ENCODE measurements around the gene TIMM50. TPM values are rescaled to one million over a fixed set of nuclear protein-coding genes. Genes with fewer than 3 reads are reported as not detected.

The TIMM50 gene
- total and polyA plus RNA-seq, 2 donors, result 44.0 to 49.3 TPM

DNA sequence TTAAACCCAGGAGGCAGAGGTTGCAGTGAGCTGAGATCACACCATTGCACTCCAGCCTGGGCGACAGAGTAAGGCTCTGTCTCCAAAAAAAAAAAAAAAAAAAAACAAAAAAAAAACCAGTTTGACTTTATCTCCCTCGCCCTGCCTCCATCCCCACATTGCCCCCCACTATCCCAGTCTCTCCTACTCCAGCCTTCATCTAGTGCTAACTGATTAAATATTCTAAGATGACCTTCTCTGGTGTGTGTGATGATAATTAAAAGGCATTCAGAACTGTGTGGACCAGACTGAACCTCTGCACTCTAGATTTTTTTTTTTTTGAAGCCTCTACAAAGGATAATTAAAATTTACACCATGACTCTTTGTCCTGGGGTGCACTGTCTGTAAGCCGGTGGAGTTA is 12.2 kb downstream of the TIMM50 start:
- WGBS, result 98% methylated on average over 3 of the region's 3 CpGs
- H3K4me3 ChIP-seq (ENCODE audit: low read length in 2 of 2), result no peak overlapping the region

DNA sequence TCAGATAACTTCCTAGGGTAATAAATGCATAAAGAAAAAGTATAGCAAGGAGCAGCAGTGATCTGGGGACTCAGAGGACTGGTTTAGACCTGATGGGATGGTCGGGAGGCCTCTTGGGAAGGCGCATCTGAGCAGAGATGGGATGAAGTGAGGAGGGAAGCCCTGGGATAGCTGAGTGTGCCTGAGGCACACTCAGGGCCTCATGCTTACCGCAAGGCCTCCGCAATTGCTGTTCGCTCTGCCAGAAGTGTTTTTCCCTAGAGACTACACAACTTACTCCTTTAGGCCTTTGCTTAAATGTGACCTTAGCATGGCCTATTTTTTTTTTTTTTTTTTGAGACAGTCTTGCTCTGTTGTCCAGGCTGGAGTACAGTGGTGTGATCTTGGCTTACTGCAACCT is 14.0 kb downstream of the TIMM50 start:
- H3K4me3 ChIP-seq (ENCODE audit: low read length in 2 of 2), result no peak overlapping the region
- H3K36me3 ChIP-seq (ENCODE audit: control insufficient read depth in 2 of 2, insufficient read depth in 2 of 2, low read length in 1 of 2), result peaks cover 8 to 14% of the 10 kb centered on the region in 2 donors
- peaks cover 29 to 40% of the 10 kb centered on the region in 2 donors for H3K27me3 ChIP-seq (ENCODE audit: control insufficient read depth in 2 of 2, insufficient read depth in 1 of 2, low read length in 1 of 2)
- no peaks in the 10 kb centered on the region for H3K9me3 ChIP-seq (ENCODE audit: control insufficient read depth in 2 of 2, insufficient read depth in 1 of 2, low read length in 1 of 2)
- DNase-seq (ENCODE audit: low read depth in 6 of 9, low spot score in 9 of 9), result no peak
- H3K4me1 ChIP-seq (ENCODE audit: control insufficient read depth in 2 of 2, insufficient read depth in 2 of 2, low read length in 2 of 2), result peaks cover 0 to 9% of the 10 kb centered on the region in 2 donors
- 96% methylated on average over 5 of the region's 5 CpGs for WGBS
- H3K27ac ChIP-seq (ENCODE audit: low read depth in 1 of 2, low read length in 1 of 2), result no peak overlapping the region

More for the DNA sequence above, 12.2 kb downstream of the TIMM50 start:
- no peak for DNase-seq (ENCODE audit: low read depth in 6 of 9, low spot score in 9 of 9)
- Histone ChIP-seq H3K36me3 (ENCODE audit: control insufficient read depth in 2 of 2, insufficient read depth in 2 of 2, low read length in 1 of 2) (peaks cover 25 to 32% of the 10 kb centered on the region in 2 donors), H3K9me3 (ENCODE audit: control insufficient read depth in 2 of 2, insufficient read depth in 1 of 2, low read length in 1 of 2) (no peaks in the 10 kb centered on the region), H3K4me1 (ENCODE audit: control insufficient read depth in 2 of 2, insufficient read depth in 2 of 2, low read length in 2 of 2) (peaks cover 0 to 2% of the 10 kb centered on the region in 2 donors), H3K27ac (ENCODE audit: low read depth in 1 of 2, low read length in 1 of 2) (no peak overlapping the region), H3K27me3 (ENCODE audit: control insufficient read depth in 2 of 2, insufficient read depth in 1 of 2, low read length in 1 of 2) (peaks cover 11 to 21% of the 10 kb centered on the region in 2 donors)

- 95% methylated on average over 5 of the region's 5 CpGs for WGBS
- H3K9me3 ChIP-seq (ENCODE audit: control insufficient read depth in 2 of 2, insufficient read depth in 1 of 2, low read length in 1 of 2), result no peaks in the 10 kb centered on the region
- peaks cover 40 to 52% of the 10 kb centered on the region in 2 donors for H3K27me3 ChIP-seq (ENCODE audit: control insufficient read depth in 2 of 2, insufficient read depth in 1 of 2, low read length in 1 of 2)
Measured at GRCh38 chr19:39496063-39496462, 15.4 kb downstream of the TIMM50 start.

DNA sequence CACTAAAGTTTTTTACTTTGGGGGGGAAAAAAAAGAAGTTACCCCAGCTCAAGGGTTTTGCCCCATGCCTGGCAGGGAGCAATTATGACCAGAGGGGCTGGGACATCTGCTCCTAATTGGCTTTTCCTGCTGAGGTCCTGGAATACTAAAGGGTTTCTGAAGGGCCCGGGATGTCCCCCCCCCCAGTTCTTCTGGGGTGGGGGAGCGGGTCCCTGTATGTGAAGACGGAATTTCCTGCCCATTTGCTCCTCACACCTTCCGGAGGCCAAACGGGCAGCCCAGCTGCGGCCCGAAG is 17.0 kb downstream of the TIMM50 start:
- no peak overlapping the region for H3K4me3 ChIP-seq (ENCODE audit: low read length in 2 of 2)
- no peak for DNase-seq (ENCODE audit: low read depth in 6 of 9, low spot score in 9 of 9)
- 0% methylated on average over 7 of the region's 7 CpGs for WGBS
- H3K9me3 ChIP-seq (ENCODE audit: control insufficient read depth in 2 of 2, insufficient read depth in 1 of 2, low read length in 1 of 2), result no peaks in the 10 kb centered on the region
- peaks cover 43 to 68% of the 10 kb centered on the region in 2 donors for H3K27me3 ChIP-seq (ENCODE audit: control insufficient read depth in 2 of 2, insufficient read depth in 1 of 2, low read length in 1 of 2)
- H3K4me1 ChIP-seq (ENCODE audit: control insufficient read depth in 2 of 2, insufficient read depth in 2 of 2, low read length in 2 of 2), result peaks cover 0 to 9% of the 10 kb centered on the region in 2 donors
- no peaks in the 10 kb centered on the region for H3K36me3 ChIP-seq (ENCODE audit: control insufficient read depth in 2 of 2, insufficient read depth in 2 of 2, low read length in 1 of 2)
- no peak overlapping the region for H3K27ac ChIP-seq (ENCODE audit: low read depth in 1 of 2, low read length in 1 of 2)

More at GRCh38 chr19:39496063-39496462, 15.4 kb downstream of the TIMM50 start:
- no peak overlapping the region for H3K4me3 ChIP-seq (ENCODE audit: low read length in 2 of 2)
- no peak overlapping the region for H3K27ac ChIP-seq (ENCODE audit: low read depth in 1 of 2, low read length in 1 of 2)
- H3K36me3 ChIP-seq (ENCODE audit: control insufficient read depth in 2 of 2, insufficient read depth in 2 of 2, low read length in 1 of 2), result peaks cover 0 to 4% of the 10 kb centered on the region in 2 donors
- DNase-seq (ENCODE audit: low read depth in 6 of 9, low spot score in 9 of 9), result no peak
- H3K4me1 ChIP-seq (ENCODE audit: control insufficient read depth in 2 of 2, insufficient read depth in 2 of 2, low read length in 2 of 2), result peaks cover 0 to 9% of the 10 kb centered on the region in 2 donors

- H3K4me3 ChIP-seq (ENCODE audit: low read length in 2 of 2), result no peak overlapping the region
- peak in 1 of 9 donors; percentile 29 for DNase-seq (ENCODE audit: low read depth in 6 of 9, low spot score in 9 of 9)
- peaks cover 43 to 72% of the 10 kb centered on the region in 2 donors for H3K27me3 ChIP-seq (ENCODE audit: control insufficient read depth in 2 of 2, insufficient read depth in 1 of 2, low read length in 1 of 2)
- H3K27ac ChIP-seq (ENCODE audit: low read depth in 1 of 2, low read length in 1 of 2), result no peak overlapping the region
- H3K36me3 ChIP-seq (ENCODE audit: control insufficient read depth in 2 of 2, insufficient read depth in 2 of 2, low read length in 1 of 2), result no peaks in the 10 kb centered on the region
- peaks cover 0 to 12% of the 10 kb centered on the region in 2 donors for H3K4me1 ChIP-seq (ENCODE audit: control insufficient read depth in 2 of 2, insufficient read depth in 2 of 2, low read length in 2 of 2)
- WGBS, result 2% methylated on average over 40 of the region's 40 CpGs
- H3K9me3 ChIP-seq (ENCODE audit: control insufficient read depth in 2 of 2, insufficient read depth in 1 of 2, low read length in 1 of 2), result no peaks in the 10 kb centered on the region
Measured at GRCh38 chr19:39497996-39498797, 17.6 kb downstream of the TIMM50 start.

DNA sequence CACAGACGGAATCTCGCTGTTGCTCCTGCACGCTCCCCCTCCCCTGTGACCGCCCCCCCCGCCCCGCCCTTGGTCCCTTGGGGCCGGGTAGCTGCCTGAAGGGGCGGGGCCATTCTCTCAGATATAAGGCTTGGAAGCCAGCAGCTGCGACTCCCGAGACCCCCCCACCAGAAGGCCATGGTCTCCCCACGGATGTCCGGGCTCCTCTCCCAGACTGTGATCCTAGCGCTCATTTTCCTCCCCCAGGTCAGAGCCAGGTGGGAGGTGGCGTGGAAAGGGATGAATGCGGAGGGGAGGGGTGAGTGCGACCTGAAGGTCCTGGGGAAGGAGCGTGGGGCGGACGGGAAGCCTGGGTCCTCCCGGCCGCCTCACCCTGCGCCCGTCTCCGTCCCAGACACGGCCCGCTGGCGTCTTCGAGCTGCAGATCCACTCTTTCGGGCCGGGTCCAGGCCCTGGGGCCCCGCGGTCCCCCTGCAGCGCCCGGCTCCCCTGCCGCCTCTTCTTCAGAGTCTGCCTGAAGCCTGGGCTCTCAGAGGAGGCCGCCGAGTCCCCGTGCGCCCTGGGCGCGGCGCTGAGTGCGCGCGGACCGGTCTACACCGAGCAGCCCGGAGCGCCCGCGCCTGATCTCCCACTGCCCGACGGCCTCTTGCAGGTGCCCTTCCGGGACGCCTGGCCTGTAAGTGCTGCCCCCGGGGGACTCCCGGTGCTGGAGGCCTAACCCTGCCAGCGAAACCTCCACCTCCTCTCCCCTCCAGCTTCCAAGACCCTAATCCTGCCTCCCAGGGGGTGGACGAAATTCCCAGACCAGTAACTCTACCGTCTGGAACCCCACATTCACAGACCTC is 18.4 kb downstream of the TIMM50 start, which contains the start of gene DLL3:
DLL3 (plus strand) TSS at position 150 of the 845 bp plus-strand sequence; CDS start at position 178, 28 bp downstream.
- H3K4me3 ChIP-seq (ENCODE audit: low read length in 2 of 2), result no peak within 1 kb of the TSS
- H3K4me1 ChIP-seq (ENCODE audit: control insufficient read depth in 2 of 2, insufficient read depth in 2 of 2, low read length in 2 of 2), result peaks cover 0 to 13% of the 10 kb centered on the region in 2 donors
- H3K9me3 ChIP-seq (ENCODE audit: control insufficient read depth in 2 of 2, insufficient read depth in 1 of 2, low read length in 1 of 2), result no peaks in the 10 kb centered on the region
- H3K27me3 ChIP-seq (ENCODE audit: control insufficient read depth in 2 of 2, insufficient read depth in 1 of 2, low read length in 1 of 2), result peaks cover 43 to 80% of the 10 kb centered on the region in 2 donors
- H3K27ac ChIP-seq (ENCODE audit: low read depth in 1 of 2, low read length in 1 of 2), result no peak within 1 kb of the TSS
- WGBS, result 3% methylated on average over 60 of the region's 60 CpGs
- DNase-seq (ENCODE audit: low read depth in 6 of 9, low spot score in 9 of 9), result no peak
- no peaks in the 10 kb centered on the region for H3K36me3 ChIP-seq (ENCODE audit: control insufficient read depth in 2 of 2, insufficient read depth in 2 of 2, low read length in 1 of 2)

GRCh38 chr19:39499932-39500331 is 19.3 kb downstream of the TIMM50 start:
- peaks cover 44 to 89% of the 10 kb centered on the region in 2 donors for H3K27me3 ChIP-seq (ENCODE audit: control insufficient read depth in 2 of 2, insufficient read depth in 1 of 2, low read length in 1 of 2)
- peaks cover 0 to 13% of the 10 kb centered on the region in 2 donors for H3K4me1 ChIP-seq (ENCODE audit: control insufficient read depth in 2 of 2, insufficient read depth in 2 of 2, low read length in 2 of 2)
- H3K27ac ChIP-seq (ENCODE audit: low read depth in 1 of 2, low read length in 1 of 2), result no peak overlapping the region
- H3K36me3 ChIP-seq (ENCODE audit: control insufficient read depth in 2 of 2, insufficient read depth in 2 of 2, low read length in 1 of 2), result no peaks in the 10 kb centered on the region
- DNase-seq (ENCODE audit: low read depth in 6 of 9, low spot score in 9 of 9), result no peak
- no peak overlapping the region for H3K4me3 ChIP-seq (ENCODE audit: low read length in 2 of 2)
- WGBS, result 86% methylated on average over 8 of the region's 8 CpGs
- no peaks in the 10 kb centered on the region for H3K9me3 ChIP-seq (ENCODE audit: control insufficient read depth in 2 of 2, insufficient read depth in 1 of 2, low read length in 1 of 2)

DNA sequence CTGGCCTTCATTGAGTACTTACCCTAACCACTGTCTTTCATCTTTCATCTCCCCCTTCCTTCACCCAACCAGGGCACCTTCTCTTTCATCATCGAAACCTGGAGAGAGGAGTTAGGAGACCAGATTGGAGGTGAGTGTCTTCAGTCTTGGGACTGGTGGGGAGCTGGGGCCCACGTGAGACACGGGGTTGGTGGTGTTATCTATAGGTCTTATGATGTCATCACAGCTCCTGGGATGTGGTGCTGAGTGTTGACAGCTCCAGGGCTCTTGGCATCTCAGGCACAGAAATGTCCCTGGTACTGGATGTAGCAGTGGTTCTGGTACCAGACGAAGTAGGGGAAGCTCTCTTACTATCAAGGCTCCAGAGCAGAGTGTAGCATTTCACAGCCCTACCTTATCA is 19.9 kb downstream of the TIMM50 start:
- H3K4me1 ChIP-seq (ENCODE audit: control insufficient read depth in 2 of 2, insufficient read depth in 2 of 2, low read length in 2 of 2), result peaks cover 0 to 13% of the 10 kb centered on the region in 2 donors
- H3K27ac ChIP-seq (ENCODE audit: low read depth in 1 of 2, low read length in 1 of 2), result no peak overlapping the region
- no peaks in the 10 kb centered on the region for H3K36me3 ChIP-seq (ENCODE audit: control insufficient read depth in 2 of 2, insufficient read depth in 2 of 2, low read length in 1 of 2)
- 69% methylated on average over 4 of the region's 4 CpGs for WGBS
- H3K27me3 ChIP-seq (ENCODE audit: control insufficient read depth in 2 of 2, insufficient read depth in 1 of 2, low read length in 1 of 2), result peaks cover 47 to 95% of the 10 kb centered on the region in 2 donors
- no peak overlapping the region for H3K4me3 ChIP-seq (ENCODE audit: low read length in 2 of 2)
- peaks cover 0 to 3% of the 10 kb centered on the region in 2 donors for H3K9me3 ChIP-seq (ENCODE audit: control insufficient read depth in 2 of 2, insufficient read depth in 1 of 2, low read length in 1 of 2)
- DNase-seq (ENCODE audit: low read depth in 6 of 9, low spot score in 9 of 9), result no peak

DNA sequence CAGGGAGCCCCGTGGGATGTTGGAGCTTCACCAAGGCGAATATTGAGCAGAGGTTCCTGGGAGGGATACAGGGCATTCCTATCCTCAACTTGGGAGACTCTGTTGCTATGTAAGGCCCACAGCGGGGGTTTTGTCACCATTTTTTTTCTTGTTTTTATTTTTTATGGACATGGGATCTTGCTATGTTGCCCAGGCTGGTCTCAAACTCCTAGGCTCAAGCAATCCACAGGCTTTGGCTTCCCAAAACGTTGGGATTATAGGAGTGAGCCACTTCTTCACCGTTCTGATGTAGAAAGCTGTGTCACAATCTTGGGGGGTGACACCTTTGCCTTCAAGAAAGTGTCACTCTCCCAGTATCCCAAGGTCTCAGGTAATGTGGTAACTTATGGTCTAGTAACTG is 20.7 kb downstream of the TIMM50 start:
- H3K4me3 ChIP-seq (ENCODE audit: low read length in 2 of 2), result no peak overlapping the region
- 80% methylated on average over 5 of the region's 5 CpGs for WGBS
- no peak overlapping the region for H3K27ac ChIP-seq (ENCODE audit: low read depth in 1 of 2, low read length in 1 of 2)
- no peak for DNase-seq (ENCODE audit: low read depth in 6 of 9, low spot score in 9 of 9)
- peaks cover 0 to 5% of the 10 kb centered on the region in 2 donors for H3K9me3 ChIP-seq (ENCODE audit: control insufficient read depth in 2 of 2, insufficient read depth in 1 of 2, low read length in 1 of 2)
- H3K36me3 ChIP-seq (ENCODE audit: control insufficient read depth in 2 of 2, insufficient read depth in 2 of 2, low read length in 1 of 2), result no peaks in the 10 kb centered on the region
- peaks cover 0 to 13% of the 10 kb centered on the region in 2 donors for H3K4me1 ChIP-seq (ENCODE audit: control insufficient read depth in 2 of 2, insufficient read depth in 2 of 2, low read length in 2 of 2)
- H3K27me3 ChIP-seq (ENCODE audit: control insufficient read depth in 2 of 2, insufficient read depth in 1 of 2, low read length in 1 of 2), result peaks cover 52 to 97% of the 10 kb centered on the region in 2 donors
